ENCODE results near the gene CTNNBIP1.

The CTNNBIP1 gene

DNA sequence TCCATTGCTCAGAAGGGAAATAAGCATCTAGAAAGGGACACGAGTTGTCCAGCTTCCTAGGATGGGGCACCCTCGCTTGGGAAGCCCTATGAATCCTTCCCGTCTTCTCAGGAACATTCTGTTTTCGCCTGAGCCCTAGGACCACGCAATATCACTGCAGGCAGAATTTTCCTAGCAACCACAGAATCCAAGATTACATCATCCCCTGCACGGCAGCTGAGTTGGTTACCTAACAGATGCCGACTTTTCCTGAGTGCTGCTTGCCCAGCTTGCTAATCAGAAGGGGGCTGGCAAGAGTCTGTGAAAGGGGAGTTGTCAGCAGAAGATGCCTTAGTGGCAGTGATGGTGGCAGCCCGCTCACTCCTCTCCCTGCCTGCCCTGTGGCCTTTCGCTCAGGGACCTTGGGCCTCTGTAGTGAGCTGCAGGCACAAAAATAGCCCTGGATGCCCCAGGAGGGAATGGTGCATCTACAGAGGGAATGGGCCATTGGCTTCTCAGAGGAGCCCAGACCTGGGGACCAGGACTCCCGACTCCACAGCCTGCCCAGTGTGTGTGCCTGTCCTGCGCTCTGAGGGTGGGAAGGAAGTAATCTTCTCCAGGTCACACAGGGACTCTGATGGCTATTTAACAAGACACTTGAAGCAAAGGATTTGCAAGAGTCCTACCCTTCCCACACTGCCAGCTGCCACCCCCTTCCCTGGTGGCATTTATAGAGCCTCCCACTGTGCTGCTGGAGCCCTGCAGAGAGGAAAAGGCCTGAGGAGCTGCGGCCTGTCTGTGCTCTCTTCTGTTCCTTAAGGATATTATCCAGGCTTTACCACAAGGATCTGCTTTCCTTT, 57.4 kb downstream of the CTNNBIP1 start:
- FAIRE-seq (no peak), DNase-seq (ENCODE audit: insufficient read length, low spot score) (no peak)
- TF ChIP-seq POU2F2 (IDR thresholded peaks at IDR 0.05; ENCODE audit: low read depth, low read length) = no peak
- no peak for TF ChIP-seq SPI1 (IDR thresholded peaks at IDR 0.05; ENCODE audit: low read depth, low read length)
- no peak for TF ChIP-seq POLR2A (IDR thresholded peaks at IDR 0.05; ENCODE audit: low read depth, low read length)
- no peak for TF ChIP-seq PAX5 (IDR thresholded peaks at IDR 0.05; ENCODE audit: insufficient read depth, low read length, severe bottlenecking)
- no peak for TF ChIP-seq TAF1 (IDR thresholded peaks at IDR 0.05; ENCODE audit: low read depth, low read length)
- no peak for TF ChIP-seq POLR2AphosphoS5 (IDR thresholded peaks at IDR 0.05; ENCODE audit: low read depth, low read length)

DNA sequence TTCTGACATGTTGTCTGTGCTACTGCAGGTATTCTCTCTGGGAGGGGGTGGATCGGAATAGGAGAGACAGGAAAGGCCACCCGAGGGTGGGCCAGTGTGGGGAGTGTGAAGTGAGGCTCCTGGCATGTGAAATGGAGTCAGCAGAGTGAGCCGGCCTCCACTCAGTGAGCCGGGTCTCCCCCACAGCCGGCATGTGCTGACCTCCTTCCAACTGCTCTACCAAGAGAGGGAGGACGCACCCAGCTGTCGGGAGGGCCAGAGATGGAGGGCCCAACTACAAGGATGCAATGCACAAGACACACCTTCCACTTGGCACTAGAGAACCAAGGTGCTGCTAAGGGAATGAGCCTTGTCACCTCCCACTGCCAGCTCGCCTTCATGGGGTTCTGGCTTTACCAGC, 58.1 kb downstream of the CTNNBIP1 start:
- no peak for DNase-seq (ENCODE audit: insufficient read length, low spot score)
- no peak for TF ChIP-seq POU2F2 (IDR thresholded peaks at IDR 0.05; ENCODE audit: low read depth, low read length)
- no peak for TF ChIP-seq TAF1 (IDR thresholded peaks at IDR 0.05; ENCODE audit: low read depth, low read length)
- no peak for TF ChIP-seq SPI1 (IDR thresholded peaks at IDR 0.05; ENCODE audit: low read depth, low read length)
- no peak for TF ChIP-seq POLR2AphosphoS5 (IDR thresholded peaks at IDR 0.05; ENCODE audit: low read depth, low read length)
- no peak for TF ChIP-seq POLR2A (IDR thresholded peaks at IDR 0.05; ENCODE audit: low read depth, low read length)
- no peak for TF ChIP-seq PAX5 (IDR thresholded peaks at IDR 0.05; ENCODE audit: insufficient read depth, low read length, severe bottlenecking)
- no peak for FAIRE-seq

DNA sequence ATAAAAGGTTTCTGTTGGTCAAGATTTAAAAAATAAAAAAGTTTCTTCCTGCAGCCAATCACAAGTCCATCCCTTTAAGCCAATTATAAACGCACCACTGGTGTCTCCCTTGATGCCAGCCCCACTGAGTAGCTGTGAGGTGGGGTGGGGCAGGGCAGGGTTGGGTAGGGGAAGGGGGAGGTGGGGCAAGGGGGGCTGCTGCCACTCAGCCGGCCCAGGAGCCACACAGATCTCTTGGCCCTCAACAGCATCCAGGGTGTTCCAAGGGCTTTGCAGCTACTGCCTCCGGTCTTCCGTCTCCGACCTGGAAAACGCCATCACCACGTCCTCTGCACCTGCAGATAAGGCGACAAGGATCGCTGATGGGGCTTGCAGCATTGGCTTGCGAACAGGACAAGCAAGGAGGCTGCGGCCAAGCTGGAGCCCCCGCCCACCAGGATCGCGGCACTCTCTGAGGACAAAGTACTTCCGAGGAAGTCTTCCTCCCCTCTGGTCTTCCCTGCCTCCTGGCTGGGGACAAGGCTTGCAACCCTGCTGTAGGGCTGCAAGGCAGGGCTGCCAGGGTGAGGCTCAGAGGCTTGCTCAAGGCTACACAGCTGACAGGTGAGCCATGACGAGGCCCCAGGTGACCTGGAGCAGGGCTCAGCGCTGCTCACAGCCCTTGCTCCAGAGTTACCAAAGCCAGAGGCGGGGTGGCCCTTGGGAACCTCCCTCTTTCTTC, 59.5 kb downstream of the CTNNBIP1 start:
- no peak for TF ChIP-seq POLR2AphosphoS5 (IDR thresholded peaks at IDR 0.05; ENCODE audit: low read depth, low read length)
- TF ChIP-seq PAX5 (IDR thresholded peaks at IDR 0.05; ENCODE audit: insufficient read depth, low read length, severe bottlenecking) = no peak
- TF ChIP-seq POU2F2 (IDR thresholded peaks at IDR 0.05; ENCODE audit: low read depth, low read length) = no peak
- no peak for TF ChIP-seq SPI1 (IDR thresholded peaks at IDR 0.05; ENCODE audit: low read depth, low read length)
- no peak for TF ChIP-seq POLR2A (IDR thresholded peaks at IDR 0.05; ENCODE audit: low read depth, low read length)
- no peak for TF ChIP-seq TAF1 (IDR thresholded peaks at IDR 0.05; ENCODE audit: low read depth, low read length)
- FAIRE-seq (peak; percentile 85), DNase-seq (ENCODE audit: insufficient read length, low spot score) (no peak)

DNA sequence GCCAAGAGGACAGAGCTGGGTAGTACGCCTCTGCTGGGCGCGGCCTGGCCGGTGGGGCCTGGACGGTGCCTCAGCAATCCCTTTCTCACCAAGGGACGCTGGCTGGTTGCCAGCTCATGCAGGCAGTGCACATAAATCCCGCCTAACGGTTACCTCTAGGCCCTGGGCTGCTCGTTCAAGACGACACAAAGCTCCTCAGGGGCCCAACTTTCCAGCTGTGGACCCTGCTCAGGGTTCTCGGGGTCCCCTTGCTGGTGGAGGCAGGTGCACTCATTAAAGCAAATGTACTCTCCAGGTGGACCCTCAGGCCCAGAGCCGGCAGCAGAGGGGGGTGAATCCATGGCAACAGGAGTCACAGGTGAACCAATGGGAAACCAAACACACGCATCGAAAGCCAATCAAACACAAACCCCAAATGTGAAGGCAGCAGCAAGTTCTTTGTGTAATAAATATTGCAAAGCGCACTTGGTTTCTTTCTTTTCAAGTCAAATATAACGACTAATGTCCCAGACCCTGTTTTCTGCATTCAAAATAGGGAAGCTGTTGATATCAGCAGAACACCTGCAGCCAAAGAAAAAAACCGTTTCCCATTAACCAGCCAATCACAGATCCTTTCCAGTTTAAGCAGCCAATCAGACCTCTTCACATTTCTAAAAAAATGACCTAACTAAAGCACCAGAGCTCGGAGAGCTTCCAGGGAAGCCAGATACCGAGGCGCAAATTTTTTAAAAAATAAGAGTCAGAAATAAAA, 60.2 kb downstream of the CTNNBIP1 start:
- DNase-seq (ENCODE audit: insufficient read length, low spot score) (peak; percentile 75), FAIRE-seq (peak; percentile 80)
- no peak for TF ChIP-seq POU2F2 (IDR thresholded peaks at IDR 0.05; ENCODE audit: low read depth, low read length)

DNA sequence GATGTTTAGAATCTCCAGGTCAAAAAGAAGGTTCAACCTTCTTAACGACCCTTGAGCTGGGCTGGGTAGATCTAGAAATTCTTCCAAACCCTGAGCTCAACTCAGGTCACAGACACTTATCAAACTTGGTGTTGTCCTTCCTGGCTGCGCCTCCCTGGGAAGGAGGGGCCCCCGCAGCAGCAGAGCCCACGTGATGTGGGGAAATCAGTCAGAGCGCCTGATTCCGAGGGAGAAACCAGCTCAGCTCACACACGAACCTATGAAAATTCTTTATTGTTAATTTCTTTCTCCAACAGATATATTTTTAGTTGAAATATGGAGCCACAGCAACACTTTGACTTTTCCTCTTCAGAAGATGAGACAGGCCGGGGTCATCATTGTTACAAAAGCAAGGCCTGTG, 62.0 kb downstream of the CTNNBIP1 start:
- FAIRE-seq (no peak), DNase-seq (ENCODE audit: insufficient read length, low spot score) (no peak)
- TF ChIP-seq POU2F2 (IDR thresholded peaks at IDR 0.05; ENCODE audit: low read depth, low read length) (no peak), POLR2AphosphoS5 (IDR thresholded peaks at IDR 0.05; ENCODE audit: low read depth, low read length) (no peak), TAF1 (IDR thresholded peaks at IDR 0.05; ENCODE audit: low read depth, low read length) (no peak), SPI1 (IDR thresholded peaks at IDR 0.05; ENCODE audit: low read depth, low read length) (no peak), PAX5 (IDR thresholded peaks at IDR 0.05; ENCODE audit: insufficient read depth, low read length, severe bottlenecking) (no peak), POLR2A (IDR thresholded peaks at IDR 0.05; ENCODE audit: low read depth, low read length) (no peak)

DNA sequence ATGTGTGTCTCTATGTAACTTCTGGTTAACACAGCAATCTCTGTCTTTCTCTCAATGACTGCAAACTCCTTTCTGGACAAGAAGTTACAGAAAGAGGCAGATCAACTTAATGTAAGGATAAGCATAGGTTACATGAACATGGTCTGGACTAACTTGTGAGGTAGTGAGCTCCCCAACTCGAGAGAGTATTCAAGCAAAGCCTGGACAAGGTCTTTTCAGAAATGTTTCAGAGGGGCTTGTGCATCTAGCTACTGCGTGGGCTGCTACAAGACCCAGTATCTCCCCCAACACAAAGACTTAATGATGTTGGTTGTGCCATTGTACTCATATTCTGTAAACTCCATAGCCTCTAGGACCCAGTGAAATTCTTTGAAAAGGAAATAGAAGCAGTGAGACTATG, 62.8 kb downstream of the CTNNBIP1 start:
- DNase-seq (ENCODE audit: insufficient read length, low spot score) (no peak), FAIRE-seq (no peak)
- TF ChIP-seq POLR2A (IDR thresholded peaks at IDR 0.05; ENCODE audit: low read depth, low read length) (no peak), PAX5 (IDR thresholded peaks at IDR 0.05; ENCODE audit: insufficient read depth, low read length, severe bottlenecking) (no peak), POU2F2 (IDR thresholded peaks at IDR 0.05; ENCODE audit: low read depth, low read length) (no peak), SPI1 (IDR thresholded peaks at IDR 0.05; ENCODE audit: low read depth, low read length) (no peak), POLR2AphosphoS5 (IDR thresholded peaks at IDR 0.05; ENCODE audit: low read depth, low read length) (no peak), TAF1 (IDR thresholded peaks at IDR 0.05; ENCODE audit: low read depth, low read length) (no peak)

DNA sequence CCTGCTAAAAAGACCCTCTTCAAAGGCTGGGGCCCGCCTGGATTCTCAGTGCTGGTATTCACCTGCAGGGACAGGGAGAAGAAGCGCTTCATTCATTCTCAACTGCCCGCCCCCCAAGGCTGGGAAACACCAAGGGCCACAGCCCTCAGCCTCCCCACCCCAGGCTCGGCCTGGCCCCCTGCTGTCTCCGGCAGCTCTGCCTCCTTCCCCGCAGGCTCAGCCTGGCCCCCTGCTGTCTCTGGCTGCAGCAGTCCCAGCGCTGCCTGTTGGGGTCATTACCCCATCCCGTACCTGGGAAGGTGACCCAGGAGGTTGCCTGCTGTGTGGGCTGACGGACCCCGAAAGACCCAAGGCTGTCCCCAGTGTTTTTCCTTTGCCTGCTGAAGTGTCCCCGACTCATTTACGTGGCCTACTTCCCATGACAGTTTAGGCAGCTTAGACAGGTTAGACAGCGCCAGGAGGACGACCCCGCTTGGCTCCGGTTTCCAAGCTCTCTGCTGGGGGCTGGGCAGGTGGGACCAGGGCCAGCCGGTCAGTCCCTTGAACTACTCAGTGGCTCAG, 63.4 kb downstream of the CTNNBIP1 start:
- no peak for FAIRE-seq
- TF ChIP-seq SPI1 (IDR thresholded peaks at IDR 0.05; ENCODE audit: low read depth, low read length) = no peak
- no peak for TF ChIP-seq POLR2AphosphoS5 (IDR thresholded peaks at IDR 0.05; ENCODE audit: low read depth, low read length)
- TF ChIP-seq PAX5 (IDR thresholded peaks at IDR 0.05; ENCODE audit: insufficient read depth, low read length, severe bottlenecking) = no peak
- no peak for TF ChIP-seq POLR2A (IDR thresholded peaks at IDR 0.05; ENCODE audit: low read depth, low read length)
- no peak for TF ChIP-seq TAF1 (IDR thresholded peaks at IDR 0.05; ENCODE audit: low read depth, low read length)
- TF ChIP-seq POU2F2 (IDR thresholded peaks at IDR 0.05; ENCODE audit: low read depth, low read length) = no peak
- DNase-seq (ENCODE audit: insufficient read length, low spot score) = no peak

DNA sequence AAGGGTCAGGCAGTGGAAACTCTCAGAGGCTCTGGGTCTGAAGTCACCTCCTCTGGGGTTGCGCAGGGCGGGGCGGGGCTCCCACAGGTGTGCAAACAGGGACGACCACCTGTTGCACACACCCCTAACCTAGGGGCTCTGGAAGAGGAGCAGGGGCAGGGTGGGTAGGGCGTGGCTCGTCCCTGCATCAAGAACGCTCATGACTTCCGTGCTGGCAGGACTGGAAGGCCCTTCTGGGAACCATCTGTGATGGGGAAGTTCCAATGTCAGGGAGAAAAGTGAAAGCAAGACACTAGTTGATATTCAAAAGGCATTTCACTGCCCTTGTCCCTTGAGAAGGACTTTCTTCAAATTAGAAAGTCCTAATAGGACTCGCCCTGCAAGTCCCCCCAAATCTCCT, 64.2 kb downstream of the CTNNBIP1 start:
- no peak for TF ChIP-seq POU2F2 (IDR thresholded peaks at IDR 0.05; ENCODE audit: low read depth, low read length)
- TF ChIP-seq POLR2AphosphoS5 (IDR thresholded peaks at IDR 0.05; ENCODE audit: low read depth, low read length) = no peak
- no peak for TF ChIP-seq SPI1 (IDR thresholded peaks at IDR 0.05; ENCODE audit: low read depth, low read length)
- no peak for TF ChIP-seq TAF1 (IDR thresholded peaks at IDR 0.05; ENCODE audit: low read depth, low read length)
- TF ChIP-seq PAX5 (IDR thresholded peaks at IDR 0.05; ENCODE audit: insufficient read depth, low read length, severe bottlenecking) = no peak
- no peak for TF ChIP-seq POLR2A (IDR thresholded peaks at IDR 0.05; ENCODE audit: low read depth, low read length)
- DNase-seq (ENCODE audit: insufficient read length, low spot score) (no peak), FAIRE-seq (no peak)

DNA sequence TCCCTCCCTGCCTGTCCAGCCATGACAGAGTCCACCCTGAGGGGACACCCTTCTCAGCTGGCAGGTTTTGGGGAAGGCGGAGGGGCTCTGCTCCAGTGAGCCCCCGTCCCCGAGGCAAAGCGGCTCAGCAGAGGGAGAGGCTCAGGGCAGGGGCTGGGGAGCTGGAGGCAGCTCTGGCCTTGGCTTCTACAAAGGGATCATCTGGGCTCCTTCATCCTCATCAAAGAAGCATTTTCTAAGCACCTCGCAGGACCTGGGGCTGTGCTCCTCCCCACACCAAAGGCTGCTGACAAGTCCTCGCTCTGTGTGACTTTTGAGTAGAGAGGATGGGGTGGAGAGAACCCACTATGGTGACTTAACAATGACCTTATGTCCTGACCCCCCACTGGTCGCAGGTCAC, 65.3 kb downstream of the CTNNBIP1 start:
- DNase-seq (ENCODE audit: insufficient read length, low spot score) (no peak), FAIRE-seq (no peak)
- no peak for TF ChIP-seq SPI1 (IDR thresholded peaks at IDR 0.05; ENCODE audit: low read depth, low read length)
- no peak for TF ChIP-seq TAF1 (IDR thresholded peaks at IDR 0.05; ENCODE audit: low read depth, low read length)
- TF ChIP-seq POLR2AphosphoS5 (IDR thresholded peaks at IDR 0.05; ENCODE audit: low read depth, low read length) = no peak
- no peak for TF ChIP-seq POU2F2 (IDR thresholded peaks at IDR 0.05; ENCODE audit: low read depth, low read length)
- no peak for TF ChIP-seq POLR2A (IDR thresholded peaks at IDR 0.05; ENCODE audit: low read depth, low read length)
- no peak for TF ChIP-seq PAX5 (IDR thresholded peaks at IDR 0.05; ENCODE audit: insufficient read depth, low read length, severe bottlenecking)
